Endometrial microvascular endothelial cells (primary cell): ENCODE results near the gene NLRP7. TPM values are rescaled to one million over a fixed set of nuclear protein-coding genes. Genes with fewer than 3 reads are reported as not detected.
"Not testable (repeated sequence)": the region's sequence is repeated elsewhere in the genome, so short reads cannot be mapped to it uniquely, and the experiment has no call there.

Experiments
- in situ Hi-C: cut with HindIII; loops from 2 replicates; pipeline ENCODE4 v1.10.0; 2017; ENCODE audit warnings: low sequenced_read_pairs, low pct_unique_long_range_greater_than_20kb; ENCODE audit errors: inconsistent ontology term
- total RNA-seq: library from RNA; depleted of rRNA; stranded (reverse); fragments of >200 nt; gene quantifications from one replicate; pipeline ENCODE4 v1.2.3, GENCODE V29; 2015; ENCODE audit errors: inconsistent ontology term

NLRP7 gene
- total RNA-seq, 1 donor from 2014 or later, result not detected

DNA sequence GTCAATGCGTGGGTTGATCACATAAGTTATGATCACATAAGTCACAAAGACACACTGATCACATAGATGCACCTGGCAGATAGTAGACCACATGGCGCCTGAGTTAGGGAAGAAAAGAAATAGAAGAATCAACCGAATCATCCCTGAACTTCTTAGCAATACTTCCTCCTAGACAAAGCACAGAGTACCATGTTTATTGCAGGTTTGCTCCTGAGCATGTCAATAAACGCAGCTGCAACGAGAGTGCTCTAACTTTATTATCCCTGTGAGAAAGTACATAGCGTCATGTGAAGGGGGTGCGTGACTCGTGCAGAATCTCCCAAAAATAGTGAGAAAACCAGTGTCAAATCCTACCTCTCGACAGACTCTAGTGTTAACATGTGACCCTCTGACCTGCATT is 24.1 kb downstream of the NLRP7 start:
- in situ Hi-C loops, result no loop called here

DNA sequence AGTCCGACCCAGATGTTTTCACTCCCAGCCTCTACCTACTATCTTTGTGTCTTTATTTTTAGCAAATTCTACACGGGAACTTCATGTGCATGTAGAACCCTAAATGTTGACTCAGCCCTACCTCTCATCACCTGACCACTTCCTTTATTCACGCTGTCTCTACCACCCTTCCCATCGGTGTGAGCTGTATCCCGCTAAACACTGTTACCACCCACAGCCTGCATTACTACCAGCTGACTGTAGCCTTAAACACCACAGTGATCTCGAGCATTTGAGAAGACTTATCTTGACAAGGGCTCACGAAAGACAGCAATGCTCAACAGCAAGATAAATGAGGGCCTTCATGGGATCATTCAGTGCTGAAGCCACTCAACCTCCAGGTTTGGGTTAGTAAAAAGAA is 26.2 kb downstream of the NLRP7 start:
- in situ Hi-C loops, result no loop called here

DNA sequence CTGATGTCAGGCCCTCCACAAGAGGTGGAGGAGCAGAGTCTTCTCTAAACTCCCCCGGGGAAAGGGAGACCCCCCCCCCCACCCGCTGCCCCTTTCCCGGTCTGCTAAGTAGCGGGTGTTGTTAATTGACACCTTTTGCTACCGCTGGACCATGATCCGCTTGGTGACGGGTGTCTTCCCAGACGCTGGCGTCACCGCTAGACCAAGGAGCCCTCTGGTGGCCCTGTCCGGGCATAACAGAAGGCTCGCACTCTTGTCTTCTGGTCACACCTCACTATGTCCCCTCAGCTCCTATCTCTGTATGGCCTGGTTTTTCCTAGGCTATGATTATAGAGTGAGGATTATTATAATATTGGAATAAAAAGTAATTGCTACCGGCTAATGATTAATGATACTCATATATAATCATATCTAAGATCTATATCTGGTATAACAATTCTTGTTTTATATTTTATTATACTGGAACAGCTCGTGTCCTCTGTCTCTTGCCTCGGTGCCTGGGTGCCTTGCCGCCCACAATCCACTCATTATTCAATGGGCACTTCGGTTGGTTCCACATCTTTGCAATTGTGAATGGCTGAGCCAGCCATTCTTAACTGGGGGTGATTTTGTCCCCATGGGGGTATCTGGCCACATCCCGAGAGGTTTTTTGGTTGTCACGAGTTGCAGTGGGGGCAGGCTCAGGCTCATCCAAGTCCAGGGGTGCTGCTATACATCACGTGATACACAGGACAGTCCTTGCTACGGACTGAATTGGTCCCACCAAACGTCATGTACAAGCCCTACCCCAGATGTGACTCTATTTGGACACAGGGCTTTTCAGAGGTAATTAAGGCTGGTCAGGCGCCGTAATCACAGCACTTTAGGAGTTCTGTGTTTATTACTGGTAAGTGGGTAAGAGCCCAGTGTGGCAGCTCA is 27.4 kb downstream of the NLRP7 start:
- in situ Hi-C loops, result not testable (repeated sequence)

DNA sequence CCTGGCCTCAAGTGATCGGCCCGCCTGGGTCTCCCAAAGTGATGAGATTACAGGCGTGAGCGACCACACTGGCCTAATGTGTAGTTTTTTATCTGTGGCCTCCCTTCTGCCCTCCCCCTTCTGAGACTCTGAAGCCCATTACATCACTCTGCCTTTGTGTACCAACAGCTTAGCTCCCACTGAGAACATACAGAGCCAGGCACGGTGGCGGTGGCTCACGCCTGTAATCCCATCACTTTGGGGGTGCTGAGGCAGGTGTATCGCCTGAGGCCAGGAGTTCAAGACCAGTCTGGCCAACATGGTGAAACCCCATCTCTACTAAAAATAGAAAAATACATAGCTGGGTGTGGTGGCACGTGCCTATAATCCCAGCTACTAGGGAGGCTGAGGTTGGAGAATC is 28.8 kb downstream of the NLRP7 start:
- in situ Hi-C loops, result no loop called here

DNA sequence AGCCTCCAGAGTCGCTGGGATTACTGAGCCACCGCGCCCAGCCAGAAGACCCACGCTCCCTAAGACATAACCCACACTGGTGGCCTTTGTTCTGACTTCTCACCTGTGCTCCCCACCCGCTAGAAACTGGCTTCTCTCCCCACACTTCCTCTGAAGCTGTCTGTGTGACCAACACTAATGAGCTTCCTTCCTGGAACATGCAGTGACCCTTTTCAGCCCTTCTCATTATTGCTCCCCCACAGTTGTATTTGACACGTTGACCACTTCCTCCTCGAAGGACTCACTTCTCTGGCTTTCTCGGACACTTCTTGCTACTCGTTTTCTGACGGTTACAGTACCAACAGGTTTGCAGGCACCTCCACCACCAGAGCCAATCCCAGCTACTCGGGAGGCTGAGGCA is 30.5 kb downstream of the NLRP7 start:
- in situ Hi-C loops, result no loop called here

DNA sequence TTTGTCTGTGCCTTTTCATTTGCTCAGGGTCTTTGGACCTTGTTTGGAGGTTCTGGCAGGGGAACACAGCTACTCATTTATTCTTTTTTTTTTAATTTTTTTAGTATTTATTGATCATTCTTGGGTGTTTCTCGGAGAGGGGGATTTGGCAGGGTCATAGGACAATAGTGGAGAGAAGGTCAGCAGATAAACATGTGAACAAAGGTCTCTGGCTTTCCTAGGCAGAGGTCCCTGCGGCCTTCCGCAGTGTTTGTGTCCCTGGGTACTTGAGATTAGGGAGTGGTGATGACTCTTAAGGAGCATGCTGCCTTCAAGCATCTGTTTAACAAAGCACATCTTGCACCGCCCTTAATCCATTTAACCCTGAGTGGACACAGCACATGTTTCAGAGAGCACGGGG is 39.4 kb downstream of the NLRP7 start:
- in situ Hi-C loops, result not testable (repeated sequence)

DNA sequence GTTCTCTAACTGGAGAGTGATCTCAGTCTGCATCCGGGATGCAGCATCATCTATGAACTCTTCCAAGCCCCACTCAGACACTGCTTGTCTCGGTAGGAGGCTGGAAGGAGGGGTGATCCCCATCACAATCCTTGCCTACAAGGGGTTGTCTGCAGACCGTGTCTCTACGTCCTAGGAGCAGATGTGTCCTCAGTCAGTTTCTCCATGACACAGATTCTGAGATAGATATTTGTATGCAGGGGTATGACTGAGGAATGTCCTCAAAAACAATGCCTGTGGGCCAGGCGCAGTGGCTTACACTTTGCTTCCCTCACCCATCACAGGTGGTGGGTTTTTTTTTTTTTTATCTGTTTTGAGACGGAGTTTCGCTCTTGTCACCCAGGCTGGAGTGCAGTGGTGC is 40.5 kb downstream of the NLRP7 start:
- in situ Hi-C loops, result no loop called here

DNA sequence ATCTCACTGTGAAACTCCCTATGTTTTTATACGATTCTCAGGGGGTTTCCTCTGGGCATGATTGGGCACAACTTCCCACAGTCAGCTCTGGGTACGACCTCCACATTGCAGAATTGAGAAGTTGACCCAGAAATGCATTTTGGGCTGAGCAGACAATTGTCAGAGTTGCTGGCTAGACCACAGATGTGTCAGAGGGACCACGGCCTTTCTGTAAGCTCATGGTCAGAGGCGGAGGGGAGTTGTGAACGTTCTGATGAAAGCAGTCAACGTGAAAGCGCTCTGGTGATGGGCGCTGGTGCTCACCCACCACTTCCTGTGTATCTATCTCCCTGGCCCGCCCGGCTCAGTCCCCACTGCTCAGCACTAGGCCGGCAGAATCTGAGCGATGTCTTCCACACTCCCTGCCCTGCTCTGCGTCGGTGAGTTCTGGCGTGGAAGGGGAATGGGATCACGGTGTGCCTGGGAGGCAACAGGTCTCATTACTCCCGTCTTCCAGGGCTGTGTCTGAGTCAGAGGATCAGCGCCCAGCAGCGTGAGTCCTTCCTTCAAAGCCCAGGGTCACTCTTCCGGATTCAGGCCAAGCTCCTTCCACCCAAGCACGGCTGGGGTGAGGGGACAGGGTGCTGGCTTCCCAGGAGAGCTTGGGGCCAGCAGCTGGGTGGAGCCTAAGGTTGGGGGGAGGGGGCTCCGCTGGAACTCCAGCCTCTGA is 41.4 kb downstream of the NLRP7 start, which contains the start of gene NCR1:
NCR1 (plus strand) TSS at position 346 of the 709 bp plus-strand sequence; CDS start at position 386, 40 bp downstream.
- in situ Hi-C loops, result no loop called here

DNA sequence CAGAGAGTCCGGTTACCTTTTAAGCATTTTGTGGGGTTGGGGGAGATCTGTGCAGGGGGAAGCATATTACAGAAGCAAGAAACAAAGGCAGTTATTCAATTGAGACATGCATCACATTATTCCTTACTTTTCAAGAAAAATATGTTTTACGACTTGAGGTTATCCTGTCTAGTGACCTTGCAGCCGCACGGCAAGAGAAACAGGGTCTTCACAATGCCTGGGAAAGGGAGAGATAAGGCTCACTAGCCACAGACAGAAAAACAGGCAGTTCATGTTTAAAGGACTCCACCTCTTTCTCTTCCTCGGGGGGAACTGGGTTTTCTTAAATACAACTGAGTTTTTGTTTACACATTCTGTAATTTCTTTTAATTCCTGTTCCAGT is 41.9 kb downstream of the NLRP7 start:
- in situ Hi-C loops, result no loop called here

DNA sequence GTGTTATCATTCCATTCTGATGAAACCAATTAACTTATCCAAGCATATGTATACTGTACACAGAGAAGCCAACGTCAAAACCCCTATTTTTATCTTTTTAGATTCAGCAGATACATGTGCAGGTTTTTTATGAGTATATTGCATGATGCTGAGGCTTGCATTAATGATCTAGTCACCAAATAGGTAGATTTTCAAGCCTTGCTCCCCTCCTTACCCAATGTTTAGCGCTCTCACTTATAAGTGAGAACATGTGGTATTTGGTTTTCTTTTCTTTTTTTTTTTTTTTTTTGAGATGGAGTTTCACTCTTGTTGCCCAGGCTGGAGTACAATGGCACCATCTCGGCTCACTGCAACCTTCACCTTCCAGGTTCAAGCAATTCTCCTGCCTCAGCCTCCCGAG is 43.1 kb downstream of the NLRP7 start:
- in situ Hi-C loops, result not testable (repeated sequence)

DNA sequence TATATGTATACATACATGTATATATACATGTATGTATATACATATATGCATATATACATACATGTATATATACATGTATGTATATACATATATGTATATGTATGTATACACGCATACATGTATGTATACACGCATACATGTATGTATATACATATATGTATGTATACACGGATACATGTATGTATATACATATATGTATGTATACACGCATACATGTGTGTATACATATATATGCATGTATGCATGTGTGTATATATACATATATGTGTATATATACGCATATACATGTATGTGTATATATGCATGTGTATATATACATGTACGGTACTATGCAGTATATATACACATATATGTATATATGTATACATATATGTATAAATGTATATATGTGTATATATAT is 44.0 kb downstream of the NLRP7 start:
- in situ Hi-C loops, result no loop called here

DNA sequence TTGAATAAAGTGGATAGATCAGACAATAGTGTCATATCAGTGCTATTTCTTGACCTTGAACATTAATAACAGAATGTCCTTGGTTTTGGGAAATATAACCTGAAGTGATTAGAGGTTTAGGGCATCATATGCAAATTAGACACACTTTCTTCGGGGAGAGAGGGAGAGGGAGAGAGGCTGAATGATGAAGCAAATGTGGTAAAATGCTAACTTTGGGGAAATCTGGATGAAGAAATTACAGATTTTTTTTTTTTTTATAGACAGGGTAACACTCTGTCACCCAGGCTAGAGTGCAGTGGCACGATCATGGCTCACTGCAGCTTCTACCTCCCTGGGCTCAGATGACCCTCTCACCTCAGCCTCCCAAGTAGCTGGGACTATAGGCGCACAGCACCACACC is 45.3 kb downstream of the NLRP7 start:
- in situ Hi-C loops, result no loop called here

DNA sequence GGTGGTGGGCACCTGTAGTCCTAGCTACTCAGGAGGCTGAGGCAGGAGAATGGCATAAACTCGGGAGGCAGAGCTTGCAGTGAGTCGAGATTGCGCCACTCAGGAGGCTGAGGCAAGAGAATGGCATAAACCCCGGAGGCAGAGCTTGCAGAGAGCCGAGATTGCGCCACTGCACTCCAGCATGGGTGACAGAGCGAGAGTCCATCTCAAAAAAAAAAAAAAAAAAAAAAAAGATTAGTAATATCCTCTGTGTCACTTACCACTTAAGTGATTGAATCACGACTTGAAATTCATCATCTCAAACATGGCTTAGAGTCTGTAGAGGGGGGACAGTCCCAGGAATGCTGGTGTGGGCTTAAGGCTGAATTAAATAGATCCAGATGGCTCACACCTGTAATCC is 46.2 kb downstream of the NLRP7 start:
- in situ Hi-C loops, result not testable (repeated sequence)

DNA sequence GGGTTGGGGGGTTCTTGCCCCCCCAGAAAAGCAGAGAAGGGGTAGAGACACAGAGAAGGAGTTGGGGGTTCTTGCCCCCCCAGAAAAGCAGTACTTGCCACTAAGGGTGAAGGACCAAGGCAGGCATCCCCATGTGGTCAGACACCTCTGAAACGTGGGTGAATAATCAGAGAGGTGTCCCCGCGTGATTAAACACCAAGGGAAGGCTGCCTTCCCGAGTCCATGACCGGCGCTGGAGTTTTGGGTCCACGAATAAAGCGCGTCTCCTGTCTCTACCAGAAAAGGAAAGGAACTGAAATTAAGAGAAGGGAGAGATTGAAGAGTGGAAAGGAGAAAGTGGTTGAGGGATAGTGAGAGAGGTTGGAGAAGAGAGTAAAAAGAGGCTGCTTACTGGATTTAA is 47.7 kb downstream of the NLRP7 start:
- in situ Hi-C loops, result not testable (repeated sequence)

DNA sequence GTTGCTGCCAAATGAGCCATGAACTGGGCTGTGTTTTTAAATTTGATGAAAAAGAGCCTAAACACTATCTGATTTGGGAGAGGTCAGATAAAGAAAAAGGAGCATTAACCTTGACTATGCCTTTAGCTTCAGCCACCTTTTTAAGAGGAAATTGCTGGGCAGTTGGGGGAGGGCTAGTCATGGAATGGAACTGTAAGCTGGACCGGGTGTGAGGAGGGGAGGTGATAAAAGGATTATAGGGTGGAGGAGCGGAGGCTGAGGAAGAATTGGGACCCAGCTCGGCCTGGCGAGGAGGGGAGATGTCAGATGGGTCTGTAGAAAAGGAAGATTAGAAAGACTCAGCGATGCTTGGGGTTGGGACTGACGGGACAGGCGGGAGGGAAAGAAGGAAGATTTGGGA is 48.6 kb downstream of the NLRP7 start:
- in situ Hi-C loops, result not testable (repeated sequence)

DNA sequence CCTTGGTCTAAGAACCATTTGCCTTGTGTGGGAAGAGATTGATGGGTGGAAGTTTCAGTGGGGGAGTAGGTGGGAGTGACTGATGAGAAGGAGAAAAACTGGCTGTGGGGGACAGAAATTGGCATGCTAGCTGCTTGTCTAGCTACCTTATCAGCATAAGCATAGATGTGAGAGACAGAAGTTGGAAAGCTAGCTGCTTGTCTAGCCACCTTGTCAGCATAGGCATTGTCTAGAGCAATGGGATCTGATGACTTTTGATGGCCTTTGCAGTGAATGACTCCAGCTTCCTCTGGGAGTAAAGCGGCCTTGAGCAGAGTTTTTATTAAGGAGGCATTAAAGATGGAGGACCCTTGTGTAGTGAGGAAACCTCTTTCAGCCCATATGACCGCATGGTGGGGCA is 51.3 kb downstream of the NLRP7 start:
- in situ Hi-C loops, result no loop called here

DNA sequence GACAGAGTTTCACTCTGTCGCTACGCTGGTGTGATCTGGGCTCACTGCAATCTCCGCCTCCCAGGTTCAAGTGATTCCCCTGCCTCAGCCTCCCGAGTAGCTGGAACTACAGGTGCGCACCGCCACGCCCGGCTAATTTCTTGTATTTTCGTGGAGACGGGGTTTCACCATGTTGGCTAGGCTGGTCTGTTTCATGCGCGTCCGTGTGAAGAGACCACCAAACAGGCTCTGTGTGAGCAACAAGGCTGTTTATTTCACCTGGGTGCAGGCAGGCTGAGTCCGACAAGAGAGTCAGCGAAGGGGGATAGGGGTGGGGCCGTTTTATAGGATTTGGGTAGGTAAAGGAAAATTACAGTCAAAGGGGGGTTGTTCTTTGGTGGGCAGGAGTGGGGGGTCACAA is 53.2 kb downstream of the NLRP7 start:
- in situ Hi-C loops, result not testable (repeated sequence)

DNA sequence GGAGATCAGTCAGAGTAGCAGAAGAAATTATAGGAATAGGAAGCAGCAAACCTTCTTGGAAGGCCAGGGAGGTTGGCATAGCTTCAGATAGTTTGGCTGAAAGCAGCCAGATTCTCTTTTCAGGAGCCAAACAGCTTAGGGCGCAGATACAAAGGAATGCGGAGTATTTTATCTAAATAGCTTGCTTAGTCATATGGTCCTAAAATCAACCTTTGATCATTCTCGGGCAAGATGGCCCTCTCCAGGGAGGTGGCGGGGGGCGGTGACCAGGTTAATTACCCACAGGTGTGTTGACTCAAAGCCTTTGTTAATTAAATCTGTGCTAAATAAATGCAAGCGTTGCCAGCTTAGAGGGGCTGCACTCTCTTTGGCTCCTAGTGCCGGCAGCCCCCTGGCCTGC is 53.9 kb downstream of the NLRP7 start:
- in situ Hi-C loops, result no loop called here

DNA sequence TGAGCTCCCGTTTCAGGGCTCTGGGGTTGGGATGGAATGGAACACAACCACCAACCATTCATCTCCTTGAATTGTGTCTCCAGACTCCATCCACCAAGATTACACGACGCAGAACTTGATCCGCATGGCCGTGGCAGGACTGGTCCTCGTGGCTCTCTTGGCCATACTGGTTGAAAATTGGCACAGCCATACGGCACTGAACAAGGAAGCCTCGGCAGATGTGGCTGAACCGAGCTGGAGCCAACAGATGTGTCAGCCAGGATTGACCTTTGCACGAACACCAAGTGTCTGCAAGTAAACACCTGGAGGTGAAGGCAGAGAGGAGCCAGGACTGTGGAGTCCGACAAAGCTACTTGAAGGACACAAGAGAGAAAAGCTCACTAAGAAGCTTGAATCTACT is 57.8 kb downstream of the NLRP7 start:
- in situ Hi-C loops, result no loop called here

DNA sequence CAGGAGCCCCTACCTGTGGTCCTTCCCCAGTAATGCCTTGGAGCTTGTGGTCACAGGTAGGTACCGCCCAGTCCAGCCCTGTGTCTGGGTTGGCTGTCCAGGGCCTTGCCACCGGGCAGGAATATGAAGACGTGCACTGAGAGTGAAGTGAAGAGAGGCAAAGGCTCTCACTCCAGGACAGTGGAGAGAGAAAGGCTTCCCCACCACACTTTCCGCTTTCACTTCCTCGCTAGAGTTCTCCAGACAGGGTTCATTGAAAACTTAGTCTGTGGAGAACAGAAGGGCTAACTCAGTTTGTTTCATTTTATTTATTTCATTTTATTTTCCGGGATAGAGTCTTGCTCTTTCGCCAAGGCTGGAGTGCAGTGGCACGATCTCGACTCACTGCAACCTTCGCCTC is 59.1 kb downstream of the NLRP7 start:
- in situ Hi-C loops, result no loop called here
